Breast epithelium (tissue), 3 donors: ENCODE data around the gene PRRX1.

Source experiments
- POLR2A ChIP-seq: fragments of 450-650 bp; IDR thresholded peaks from one replicate; pipeline ENCODE4 v1.6.1; 2016; ENCODE audit warnings: antibody characterized with exemption, mild to moderate bottlenecking, moderate library complexity
- POLR2AphosphoS5 ChIP-seq, 3 donors: sonication (generic); formaldehyde crosslinking; IDR thresholded peaks; one replicate each; pipeline ENCODE4 v1.6.1; 2017; ENCODE audit warnings: antibody characterized with exemption in 3 of 3

DNA sequence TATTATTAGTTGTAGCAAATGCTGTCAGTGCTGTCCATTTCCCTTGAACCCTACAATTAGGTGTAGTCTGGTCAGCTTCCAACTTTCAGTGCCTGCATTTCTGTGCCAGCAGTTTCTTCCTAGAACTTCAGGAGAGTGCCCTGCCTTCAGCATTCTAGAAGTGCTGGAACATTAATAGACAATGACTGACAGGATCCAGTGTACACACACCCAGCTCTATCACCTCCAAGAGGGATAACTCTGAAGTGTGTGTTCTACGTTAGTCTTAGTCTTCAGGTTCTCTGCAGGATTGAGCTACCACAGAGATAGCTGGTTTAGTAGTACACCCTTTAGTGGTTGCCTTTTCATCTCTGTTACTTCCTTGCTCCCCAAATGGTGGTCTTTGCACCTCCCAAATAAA lies 61.4 kb downstream of the PRRX1 start:
- TF ChIP-seq POLR2AphosphoS5 (IDR thresholded peaks at IDR 0.05) (no peak), POLR2A (no peak)
